Astrocyte (in vitro differentiated cells and primary cell): Measurements from ENCODE around the gene GBE1. TPM values are rescaled to one million over a fixed set of nuclear protein-coding genes. Genes with fewer than 3 reads are reported as not detected.

Experiments used
- DNase-seq: peaks from one replicate; pipeline ENCODE4 v3.0.0-alpha.2; 2010; ENCODE audit warnings: low read depth
- FAIRE-seq: peaks from 2 replicates; lab custom pipeline; 2011; peaks lifted over from hg19 to GRCh38; lab: Jason Lieb, UNC
- H2AFZ ChIP-seq: 2 replicates; pipeline ENCODE4 v1.6.0; 2012; ENCODE audit warnings: low read depth, low read length, inconsistent platforms
- H3K27ac ChIP-seq: 2 replicates; pipeline ENCODE4 v1.5.1; 2011; ENCODE audit warnings: low read depth, low read length, inconsistent platforms
- H3K27me3 ChIP-seq: 2 replicates; pipeline ENCODE4 v1.6.0; 2011; ENCODE audit warnings: low read length, inconsistent platforms; ENCODE audit not compliant: insufficient read depth
- H3K36me3 ChIP-seq: 2 replicates; pipeline ENCODE4 v1.5.1; 2011; ENCODE audit warnings: low read length, inconsistent platforms; ENCODE audit not compliant: insufficient read depth
- H3K4me1 ChIP-seq: 2 replicates; pipeline ENCODE4 v1.5.1; 2011; ENCODE audit warnings: low read length, inconsistent platforms; ENCODE audit not compliant: insufficient read depth
- H3K4me2 ChIP-seq: 2 replicates; pipeline ENCODE4 v1.6.0; 2012; ENCODE audit warnings: low read length, inconsistent platforms
- H3K4me3 ChIP-seq: 2 replicates; pipeline ENCODE4 v1.5.1; 2011; ENCODE audit warnings: low read depth, mild to moderate bottlenecking, low read length, inconsistent platforms; ENCODE audit not compliant: insufficient read depth
- H3K79me2 ChIP-seq: 2 replicates; pipeline ENCODE4 v1.6.0; 2012; ENCODE audit warnings: mild to moderate bottlenecking, low read length, inconsistent platforms; ENCODE audit not compliant: insufficient read depth
- H3K9ac ChIP-seq: 2 replicates; pipeline ENCODE4 v1.6.0; 2012; ENCODE audit warnings: mild to moderate bottlenecking, low read length, inconsistent platforms
- H3K9me3 ChIP-seq: 2 replicates; pipeline ENCODE4 v1.5.1; 2012; ENCODE audit warnings: low read depth, mild to moderate bottlenecking, low read length, inconsistent platforms; ENCODE audit not compliant: insufficient read depth
- H4K20me1 ChIP-seq: 2 replicates; pipeline ENCODE4 v1.6.0; 2012; ENCODE audit warnings: low read length, inconsistent platforms; ENCODE audit not compliant: insufficient read depth
- H3K27ac Mint-ChIP-seq: one replicate; pipeline ENCODE4 v1.8.0; 2021; ENCODE audit warnings: mild to moderate bottlenecking, mixed read lengths; ENCODE audit not compliant: unreplicated experiment
- H3K27me3 Mint-ChIP-seq: one replicate; pipeline ENCODE4 v1.8.0; 2021; ENCODE audit warnings: low read depth, mixed read lengths; ENCODE audit not compliant: unreplicated experiment
- H3K36me3 Mint-ChIP-seq: one replicate; pipeline ENCODE4 v1.8.0; 2021; ENCODE audit warnings: low read depth, mixed read lengths; ENCODE audit not compliant: unreplicated experiment
- H3K4me1 Mint-ChIP-seq: one replicate; pipeline ENCODE4 v1.8.0; 2021; ENCODE audit warnings: low read depth, mixed read lengths; ENCODE audit not compliant: unreplicated experiment
- H3K4me3 Mint-ChIP-seq: one replicate; pipeline ENCODE4 v1.8.0; 2021; ENCODE audit warnings: mild to moderate bottlenecking, moderate library complexity, mixed read lengths; ENCODE audit not compliant: unreplicated experiment
- H3K9me3 Mint-ChIP-seq: one replicate; pipeline ENCODE4 v1.8.0; 2021; ENCODE audit warnings: mild to moderate bottlenecking, mixed read lengths; ENCODE audit not compliant: unreplicated experiment
- CTCF ChIP-seq: IDR thresholded peaks from 2 replicates; pipeline ENCODE4 v1.5.1; 2011; ENCODE audit warnings: low read depth, mild to moderate bottlenecking, inconsistent platforms, low read length, moderate library complexity; ENCODE audit not compliant: insufficient read depth
- EZH2 ChIP-seq: IDR thresholded peaks from 2 replicates; pipeline ENCODE4 v1.6.1; 2012; ENCODE audit warnings: mild to moderate bottlenecking, low read length, inconsistent platforms; ENCODE audit not compliant: insufficient read depth
- total RNA-seq: library from RNA; stranded (reverse); gene quantifications from 2 replicates; pipeline ENCODE4 v1.2.1, GENCODE V29; 2021

Gene GBE1
- total RNA-seq, 1 donor from 2014 or later, result 58.6 TPM

GRCh38 chr3:81530180-81530939 is 231.1 kb downstream of the GBE1 start:
- no peak overlapping the region for H2AFZ ChIP-seq
- H3K27ac ChIP-seq, result no peak overlapping the region
- no peak overlapping the region for H3K4me2 ChIP-seq
- H3K4me3 Mint-ChIP-seq, result no peak overlapping the region
- H4K20me1 ChIP-seq, result no peaks in the 10 kb centered on the region
- no peak for DNase-seq
- TF ChIP-seq CTCF (no peak), EZH2 (no peak)
- H3K27ac Mint-ChIP-seq, result no peak overlapping the region
- peaks cover 2% of the 10 kb centered on the region for H3K9me3 Mint-ChIP-seq
- FAIRE-seq, result no peak
- no peaks in the 10 kb centered on the region for H3K79me2 ChIP-seq
- H3K9ac ChIP-seq, result no peak overlapping the region
- no peaks in the 10 kb centered on the region for H3K4me1 Mint-ChIP-seq
- H3K4me3 ChIP-seq, result no peak overlapping the region
- H3K9me3 ChIP-seq, result no peaks in the 10 kb centered on the region
- H3K27me3 ChIP-seq, result no peaks in the 10 kb centered on the region
- H3K4me1 ChIP-seq, result no peaks in the 10 kb centered on the region
- peaks cover 12% of the 10 kb centered on the region for H3K36me3 ChIP-seq
- H3K36me3 Mint-ChIP-seq, result peaks cover 34% of the 10 kb centered on the region
- H3K27me3 Mint-ChIP-seq, result no peaks in the 10 kb centered on the region

- Mint-ChIP-seq H3K27me3 (no peaks in the 10 kb centered on the region), H3K4me3 (no peak overlapping the region), H3K4me1 (no peaks in the 10 kb centered on the region), H3K36me3 (peaks cover 9% of the 10 kb centered on the region), H3K27ac (no peak overlapping the region), H3K9me3 (no peaks in the 10 kb centered on the region)
- Histone ChIP-seq H3K4me3 (no peak overlapping the region), H3K9me3 (no peaks in the 10 kb centered on the region), H3K27me3 (no peaks in the 10 kb centered on the region), H3K4me2 (no peak overlapping the region), H2AFZ (no peak overlapping the region), H3K36me3 (no peaks in the 10 kb centered on the region), H4K20me1 (no peaks in the 10 kb centered on the region), H3K27ac (no peak overlapping the region), H3K9ac (no peak overlapping the region), H3K79me2 (no peaks in the 10 kb centered on the region), H3K4me1 (no peaks in the 10 kb centered on the region)
- TF ChIP-seq CTCF (no peak), EZH2 (no peak)
- FAIRE-seq (no peak), DNase-seq (no peak)
Measured at GRCh38 chr3:81521855-81522254, 239.6 kb downstream of the GBE1 start.

GRCh38 chr3:81518945-81519344 is 242.5 kb downstream of the GBE1 start:
- H3K9ac ChIP-seq, result no peak overlapping the region
- no peaks in the 10 kb centered on the region for H3K27me3 Mint-ChIP-seq
- H3K4me1 Mint-ChIP-seq, result no peaks in the 10 kb centered on the region
- H4K20me1 ChIP-seq, result no peaks in the 10 kb centered on the region
- H3K4me3 Mint-ChIP-seq, result no peak overlapping the region
- no peak overlapping the region for H2AFZ ChIP-seq
- H3K27me3 ChIP-seq, result no peaks in the 10 kb centered on the region
- no peak overlapping the region for H3K4me3 ChIP-seq
- no peak overlapping the region for H3K27ac Mint-ChIP-seq
- no peak overlapping the region for H3K4me2 ChIP-seq
- no peak for DNase-seq
- H3K4me1 ChIP-seq, result no peaks in the 10 kb centered on the region
- H3K36me3 Mint-ChIP-seq, result no peaks in the 10 kb centered on the region
- no peak overlapping the region for H3K27ac ChIP-seq
- H3K9me3 Mint-ChIP-seq, result no peaks in the 10 kb centered on the region
- no peaks in the 10 kb centered on the region for H3K79me2 ChIP-seq
- no peaks in the 10 kb centered on the region for H3K9me3 ChIP-seq
- TF ChIP-seq CTCF (no peak), EZH2 (no peak)
- FAIRE-seq, result no peak
- H3K36me3 ChIP-seq, result no peaks in the 10 kb centered on the region
